Activated CD8-positive, alpha-beta memory T cell treated with anti-CD3 and anti-CD28 coated beads, Interleukin-2, amount 50 U/mL, for 24 hours (primary cell): ENCODE data around the gene LYZL4.

Source experiments
- DNase-seq: peaks from one replicate; pipeline ENCODE4 v3.0.0-alpha.2; 2020; ENCODE audit errors: extremely low read depth

The LYZL4 gene

GRCh38 chr3:42371776-42372175 lies 38.6 kb downstream of the LYZL4 start:
- no peak for DNase-seq

GRCh38 chr3:42369832-42370231 lies 40.6 kb downstream of the LYZL4 start:
- DNase-seq, result no peak

GRCh38 chr3:42369304-42369703 lies 41.1 kb downstream of the LYZL4 start:
- DNase-seq, result no peak

GRCh38 chr3:42368861-42369260 lies 41.5 kb downstream of the LYZL4 start:
- no peak for DNase-seq

- no peak for DNase-seq
These were observed 42.5 kb downstream of the LYZL4 start for GRCh38 chr3:42367903-42368302.

- no peak for DNase-seq
These were observed 43.9 kb downstream of the LYZL4 start for GRCh38 chr3:42366550-42366949.

GRCh38 chr3:42357335-42357734 lies 53.1 kb downstream of the LYZL4 start:
- no peak for DNase-seq

GRCh38 chr3:42355612-42356011 lies 54.8 kb downstream of the LYZL4 start:
- DNase-seq, result no peak

GRCh38 chr3:42353631-42354030 lies 56.8 kb downstream of the LYZL4 start:
- no peak for DNase-seq

- DNase-seq, result no peak
These were observed 59.2 kb downstream of the LYZL4 start for GRCh38 chr3:42351207-42351606.

GRCh38 chr3:42349765-42350594 lies 60.4 kb downstream of the LYZL4 start:
- no peak for DNase-seq

GRCh38 chr3:42347928-42348327 lies 62.5 kb downstream of the LYZL4 start:
- no peak for DNase-seq
